WTC11 (cell line): ENCODE measurements around the gene TNKS2. TPM values are rescaled to one million over a fixed set of nuclear protein-coding genes. Genes with fewer than 3 reads are reported as not detected.

Experiments used
- AR ChIP-seq: fragments of 250-450 bp; sonication (Bioruptor Pico); IDR thresholded peaks from 2 replicates; pipeline ENCODE4 v1.9.0; 2021; ENCODE audit warnings: mild to moderate bottlenecking
- ATF6 ChIP-seq: sonication (generic); formaldehyde crosslinking; IDR thresholded peaks from 2 replicates; pipeline ENCODE4 v1.8.1; 2023; ENCODE audit warnings: mild to moderate bottlenecking, missing genetic modification reagents
- CBFB ChIP-seq: sonication (generic); formaldehyde crosslinking; IDR thresholded peaks from 2 replicates; pipeline ENCODE4 v1.8.1; 2022; ENCODE audit warnings: mild to moderate bottlenecking, low read depth, missing genetic modification reagents
- CREB1 ChIP-seq: sonication (generic); formaldehyde crosslinking; IDR thresholded peaks from 2 replicates; pipeline ENCODE4 v1.8.0; 2023; ENCODE audit warnings: mild to moderate bottlenecking, missing genetic modification reagents
- E2F5 ChIP-seq: sonication (generic); formaldehyde crosslinking; IDR thresholded peaks from 2 replicates; pipeline ENCODE4 v1.8.1; 2022; ENCODE audit warnings: mild to moderate bottlenecking, moderate library complexity, missing genetic modification reagents
- ESRRA ChIP-seq: sonication (generic); formaldehyde crosslinking; IDR thresholded peaks from 2 replicates; pipeline ENCODE4 v1.8.1; 2022; ENCODE audit warnings: mild to moderate bottlenecking, missing genetic modification reagents, borderline replicate concordance
- FOXP1 ChIP-seq: sonication (generic); formaldehyde crosslinking; IDR thresholded peaks from 2 replicates; pipeline ENCODE4 v1.8.0; 2022; ENCODE audit warnings: missing genetic modification reagents, mild to moderate bottlenecking, moderate library complexity, borderline replicate concordance
- GRHL2 ChIP-seq: fragments of 250-450 bp; sonication (Bioruptor Pico); IDR thresholded peaks from 2 replicates; pipeline ENCODE4 v1.8.0; 2022; ENCODE audit warnings: mild to moderate bottlenecking, moderate library complexity; ENCODE audit not compliant: insufficient replicate concordance, severe bottlenecking
- MXD4 ChIP-seq: fragments of 250-450 bp; sonication (Bioruptor Pico); IDR thresholded peaks from 2 replicates; pipeline ENCODE4 v1.8.0; 2021; ENCODE audit warnings: mild to moderate bottlenecking, moderate library complexity, borderline replicate concordance
- NR1H2 ChIP-seq: sonication (generic); formaldehyde crosslinking; IDR thresholded peaks from 2 replicates; pipeline ENCODE4 v1.9.0; 2021; ENCODE audit warnings: mild to moderate bottlenecking, moderate library complexity, missing genetic modification reagents
- NR2C2 ChIP-seq: sonication (generic); formaldehyde crosslinking; IDR thresholded peaks from 2 replicates; pipeline ENCODE4 v1.8.0; 2022; ENCODE audit warnings: mild to moderate bottlenecking, missing genetic modification reagents
- RELA ChIP-seq: sonication (generic); formaldehyde crosslinking; IDR thresholded peaks from 2 replicates; pipeline ENCODE4 v1.8.1; 2022; ENCODE audit warnings: missing genetic modification reagents, mild to moderate bottlenecking, borderline replicate concordance
- RORB ChIP-seq: fragments of 250-450 bp; sonication (Bioruptor Pico); IDR thresholded peaks from 2 replicates; pipeline ENCODE4 v1.9.0; 2021; ENCODE audit warnings: mild to moderate bottlenecking
- SOX15 ChIP-seq: fragments of 250-450 bp; sonication (Bioruptor Pico); IDR thresholded peaks from 2 replicates; pipeline ENCODE4 v1.9.0; 2021; ENCODE audit warnings: mild to moderate bottlenecking
- SP1 ChIP-seq: sonication (generic); formaldehyde crosslinking; conservative IDR thresholded peaks from 2 replicates; pipeline ENCODE4 v1.8.1; 2022; ENCODE audit warnings: missing genetic modification reagents
- TEAD4 ChIP-seq: sonication (generic); formaldehyde crosslinking; IDR thresholded peaks from 2 replicates; pipeline ENCODE4 v1.8.0; 2022; ENCODE audit warnings: mild to moderate bottlenecking, missing genetic modification reagents
- ZNF317 ChIP-seq: sonication (generic); formaldehyde crosslinking; IDR thresholded peaks from 2 replicates; pipeline ENCODE4 v1.8.1; 2023; ENCODE audit warnings: low read depth, mild to moderate bottlenecking, moderate library complexity, missing genetic modification reagents, borderline replicate concordance
- ZNF396 ChIP-seq: fragments of 250-450 bp; sonication (Bioruptor Pico); IDR thresholded peaks from 2 replicates; pipeline ENCODE4 v1.8.0; 2021; ENCODE audit warnings: mild to moderate bottlenecking, moderate library complexity, borderline replicate concordance
- total RNA-seq: library from RNA; stranded (reverse); gene quantifications from 3 replicates; pipeline ENCODE4 v1.2.3, GENCODE V29; 2021
- TF ChIP-seq, protein P1 (sequence below): sonication (generic); formaldehyde crosslinking; IDR thresholded peaks from 2 replicates; pipeline ENCODE4 v1.8.1; 2023; ENCODE audit warnings: mild to moderate bottlenecking, missing genetic modification reagents, moderate library complexity
- TF ChIP-seq, protein P2 (sequence below): sonication (generic); formaldehyde crosslinking; IDR thresholded peaks from 2 replicates; pipeline ENCODE4 v1.8.0; 2023; ENCODE audit warnings: missing genetic modification reagents, mild to moderate bottlenecking, borderline replicate concordance
- TF ChIP-seq, protein P3 (sequence below): fragments of 250-450 bp; sonication (Bioruptor Pico); IDR thresholded peaks from 2 replicates; pipeline ENCODE4 v1.9.0; 2021; ENCODE audit warnings: mild to moderate bottlenecking
- TF ChIP-seq, protein P4 (sequence below): sonication (generic); formaldehyde crosslinking; IDR thresholded peaks from 2 replicates; pipeline ENCODE4 v1.8.0; 2022; ENCODE audit warnings: missing genetic modification reagents

TNKS2 gene
- total RNA-seq, 1 experiment from 2014 or later = 53.5 TPM

DNA sequence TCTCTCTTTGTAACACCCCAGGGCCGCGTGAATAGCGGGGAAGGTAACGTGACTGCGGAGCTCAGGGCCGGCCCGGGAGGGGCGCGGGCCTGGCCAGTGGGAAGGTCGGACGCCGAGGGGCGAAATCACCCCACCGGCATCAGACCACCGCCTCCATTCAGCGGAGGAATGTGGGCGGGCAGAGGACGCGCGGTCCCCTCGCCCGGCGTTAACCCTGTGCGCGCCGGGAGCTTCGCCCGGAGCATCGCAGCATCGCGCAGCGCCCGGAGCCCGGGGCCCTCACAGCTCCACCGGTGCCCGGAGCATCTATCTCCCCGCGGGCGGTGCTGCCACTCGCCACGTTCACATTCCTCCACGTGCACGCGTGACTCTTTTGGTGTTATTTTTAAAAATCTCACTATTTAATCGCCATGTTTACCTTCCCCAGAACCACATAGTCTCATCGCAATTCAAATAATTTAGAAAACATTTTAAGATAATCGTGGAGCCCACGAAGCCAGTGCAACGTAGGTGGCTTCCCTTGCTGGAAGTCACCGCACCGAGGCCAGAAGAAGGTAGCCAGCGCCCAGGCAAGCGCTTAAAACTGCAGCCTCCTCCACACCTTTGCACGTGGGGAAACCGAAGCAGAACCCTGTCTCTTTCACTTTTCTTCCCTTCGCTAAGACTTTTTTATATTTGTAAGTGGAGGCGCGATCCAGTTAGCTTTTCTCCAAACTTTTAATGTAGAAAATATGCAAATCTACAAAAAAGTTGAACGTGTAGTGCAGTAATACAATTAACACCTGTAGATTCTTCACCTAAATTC, 89.2 kb downstream of the TNKS2 start (continued):
- TF ChIP-seq, protein P1, sequence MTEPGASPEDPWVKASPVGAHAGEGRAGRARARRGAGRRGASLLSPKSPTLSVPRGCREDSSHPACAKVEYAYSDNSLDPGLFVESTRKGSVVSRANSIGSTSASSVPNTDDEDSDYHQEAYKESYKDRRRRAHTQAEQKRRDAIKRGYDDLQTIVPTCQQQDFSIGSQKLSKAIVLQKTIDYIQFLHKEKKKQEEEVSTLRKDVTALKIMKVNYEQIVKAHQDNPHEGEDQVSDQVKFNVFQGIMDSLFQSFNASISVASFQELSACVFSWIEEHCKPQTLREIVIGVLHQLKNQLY (CRISPR knock-in tag) = no peak
- TF ChIP-seq TEAD4 = 0 out of 2 replicates have a peak, but pooled peaks have one; percentile 28
- peak; percentile 23; the same call in 1 of the 2 replicates for TF ChIP-seq ZNF317 (CRISPR knock-in tag)
- TF ChIP-seq RORB (CRISPR knock-in tag) = no peak
- TF ChIP-seq, protein P2, sequence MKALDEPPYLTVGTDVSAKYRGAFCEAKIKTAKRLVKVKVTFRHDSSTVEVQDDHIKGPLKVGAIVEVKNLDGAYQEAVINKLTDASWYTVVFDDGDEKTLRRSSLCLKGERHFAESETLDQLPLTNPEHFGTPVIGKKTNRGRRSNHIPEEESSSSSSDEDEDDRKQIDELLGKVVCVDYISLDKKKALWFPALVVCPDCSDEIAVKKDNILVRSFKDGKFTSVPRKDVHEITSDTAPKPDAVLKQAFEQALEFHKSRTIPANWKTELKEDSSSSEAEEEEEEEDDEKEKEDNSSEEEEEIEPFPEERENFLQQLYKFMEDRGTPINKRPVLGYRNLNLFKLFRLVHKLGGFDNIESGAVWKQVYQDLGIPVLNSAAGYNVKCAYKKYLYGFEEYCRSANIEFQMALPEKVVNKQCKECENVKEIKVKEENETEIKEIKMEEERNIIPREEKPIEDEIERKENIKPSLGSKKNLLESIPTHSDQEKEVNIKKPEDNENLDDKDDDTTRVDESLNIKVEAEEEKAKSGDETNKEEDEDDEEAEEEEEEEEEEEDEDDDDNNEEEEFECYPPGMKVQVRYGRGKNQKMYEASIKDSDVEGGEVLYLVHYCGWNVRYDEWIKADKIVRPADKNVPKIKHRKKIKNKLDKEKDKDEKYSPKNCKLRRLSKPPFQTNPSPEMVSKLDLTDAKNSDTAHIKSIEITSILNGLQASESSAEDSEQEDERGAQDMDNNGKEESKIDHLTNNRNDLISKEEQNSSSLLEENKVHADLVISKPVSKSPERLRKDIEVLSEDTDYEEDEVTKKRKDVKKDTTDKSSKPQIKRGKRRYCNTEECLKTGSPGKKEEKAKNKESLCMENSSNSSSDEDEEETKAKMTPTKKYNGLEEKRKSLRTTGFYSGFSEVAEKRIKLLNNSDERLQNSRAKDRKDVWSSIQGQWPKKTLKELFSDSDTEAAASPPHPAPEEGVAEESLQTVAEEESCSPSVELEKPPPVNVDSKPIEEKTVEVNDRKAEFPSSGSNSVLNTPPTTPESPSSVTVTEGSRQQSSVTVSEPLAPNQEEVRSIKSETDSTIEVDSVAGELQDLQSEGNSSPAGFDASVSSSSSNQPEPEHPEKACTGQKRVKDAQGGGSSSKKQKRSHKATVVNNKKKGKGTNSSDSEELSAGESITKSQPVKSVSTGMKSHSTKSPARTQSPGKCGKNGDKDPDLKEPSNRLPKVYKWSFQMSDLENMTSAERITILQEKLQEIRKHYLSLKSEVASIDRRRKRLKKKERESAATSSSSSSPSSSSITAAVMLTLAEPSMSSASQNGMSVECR (CRISPR knock-in tag) = no peak
- TF ChIP-seq NR1H2 (CRISPR knock-in tag) = no peak
- no peak for TF ChIP-seq MXD4 (CRISPR knock-in tag)
- TF ChIP-seq NR2C2 (CRISPR knock-in tag) = no peak
- no peak for TF ChIP-seq SOX15 (CRISPR knock-in tag)
- no peak for TF ChIP-seq ATF6 (CRISPR knock-in tag)
- TF ChIP-seq, protein P3, sequence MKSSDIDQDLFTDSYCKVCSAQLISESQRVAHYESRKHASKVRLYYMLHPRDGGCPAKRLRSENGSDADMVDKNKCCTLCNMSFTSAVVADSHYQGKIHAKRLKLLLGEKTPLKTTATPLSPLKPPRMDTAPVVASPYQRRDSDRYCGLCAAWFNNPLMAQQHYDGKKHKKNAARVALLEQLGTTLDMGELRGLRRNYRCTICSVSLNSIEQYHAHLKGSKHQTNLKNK (CRISPR knock-in tag) = no peak
- no peak; the same call in 1 of the 2 replicates for TF ChIP-seq RELA (CRISPR knock-in tag)
- TF ChIP-seq GRHL2 (CRISPR knock-in tag) = no peak
- peak; percentile 99 for TF ChIP-seq SP1
- no peak for TF ChIP-seq AR
- peak; percentile 95 for TF ChIP-seq CBFB (CRISPR knock-in tag)
- no peak for TF ChIP-seq ZNF396
- TF ChIP-seq ESRRA (CRISPR knock-in tag) = peak; percentile 70; the same call in 1 of the 2 replicates
- TF ChIP-seq, protein P4, sequence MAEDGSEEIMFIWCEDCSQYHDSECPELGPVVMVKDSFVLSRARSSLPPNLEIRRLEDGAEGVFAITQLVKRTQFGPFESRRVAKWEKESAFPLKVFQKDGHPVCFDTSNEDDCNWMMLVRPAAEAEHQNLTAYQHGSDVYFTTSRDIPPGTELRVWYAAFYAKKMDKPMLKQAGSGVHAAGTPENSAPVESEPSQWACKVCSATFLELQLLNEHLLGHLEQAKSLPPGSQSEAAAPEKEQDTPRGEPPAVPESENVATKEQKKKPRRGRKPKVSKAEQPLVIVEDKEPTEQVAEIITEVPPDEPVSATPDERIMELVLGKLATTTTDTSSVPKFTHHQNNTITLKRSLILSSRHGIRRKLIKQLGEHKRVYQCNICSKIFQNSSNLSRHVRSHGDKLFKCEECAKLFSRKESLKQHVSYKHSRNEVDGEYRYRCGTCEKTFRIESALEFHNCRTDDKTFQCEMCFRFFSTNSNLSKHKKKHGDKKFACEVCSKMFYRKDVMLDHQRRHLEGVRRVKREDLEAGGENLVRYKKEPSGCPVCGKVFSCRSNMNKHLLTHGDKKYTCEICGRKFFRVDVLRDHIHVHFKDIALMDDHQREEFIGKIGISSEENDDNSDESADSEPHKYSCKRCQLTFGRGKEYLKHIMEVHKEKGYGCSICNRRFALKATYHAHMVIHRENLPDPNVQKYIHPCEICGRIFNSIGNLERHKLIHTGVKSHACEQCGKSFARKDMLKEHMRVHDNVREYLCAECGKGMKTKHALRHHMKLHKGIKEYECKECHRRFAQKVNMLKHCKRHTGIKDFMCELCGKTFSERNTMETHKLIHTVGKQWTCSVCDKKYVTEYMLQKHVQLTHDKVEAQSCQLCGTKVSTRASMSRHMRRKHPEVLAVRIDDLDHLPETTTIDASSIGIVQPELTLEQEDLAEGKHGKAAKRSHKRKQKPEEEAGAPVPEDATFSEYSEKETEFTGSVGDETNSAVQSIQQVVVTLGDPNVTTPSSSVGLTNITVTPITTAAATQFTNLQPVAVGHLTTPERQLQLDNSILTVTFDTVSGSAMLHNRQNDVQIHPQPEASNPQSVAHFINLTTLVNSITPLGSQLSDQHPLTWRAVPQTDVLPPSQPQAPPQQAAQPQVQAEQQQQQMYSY (CRISPR knock-in tag) = no peak
- TF ChIP-seq FOXP1 (CRISPR knock-in tag) = peak; percentile 91
- TF ChIP-seq E2F5 (CRISPR knock-in tag) = peak; percentile 90; the same call in 1 of the 2 replicates
- peak; percentile 47 for TF ChIP-seq CREB1 (CRISPR knock-in tag)
